Prostate gland (tissue), 2 donors: ENCODE measurements around the gene ARHGAP32. TPM values are rescaled to one million over a fixed set of nuclear protein-coding genes. Genes with fewer than 3 reads are reported as not detected.
"Not testable (repeated sequence)": the region's sequence is repeated elsewhere in the genome, so short reads cannot be mapped to it uniquely, and the experiment has no call there.

Source experiments
- DNase-seq: peaks from one replicate; pipeline ENCODE4 v3.0.0-alpha.2; 2019; ENCODE audit warnings: low spot score
- H3K27ac ChIP-seq, 2 donors: fragments of 200-600 bp; sonication (generic); 2 replicates each; pipeline ENCODE4 v1.5.1; 2017 to 2019
- H3K27me3 ChIP-seq: fragments of 200-600 bp; sonication (generic); replicated peaks from 2 replicates; pipeline ENCODE4 v1.5.1; 2019; ENCODE audit not compliant: insufficient read depth
- H3K36me3 ChIP-seq, 2 donors: fragments of 200-600 bp; sonication (generic); 1 replicate in 1 of 2; 2 replicates in 1 of 2; pipeline versions ENCODE4 v1.5.1 to v1.8.1; 2017 to 2019
- H3K4me1 ChIP-seq: fragments of 200-600 bp; sonication (generic); replicated peaks from 2 replicates; pipeline ENCODE4 v1.5.1; 2019
- H3K4me3 ChIP-seq, 2 donors: fragments of 200-600 bp; sonication (generic); 2 replicates each; pipeline ENCODE4 v1.5.1; 2017 to 2019
- H3K9me3 ChIP-seq: fragments of 200-600 bp; sonication (generic); 2 replicates; pipeline ENCODE4 v1.5.1; 2017
- POLR2A ChIP-seq: fragments of 450-650 bp; IDR thresholded peaks from one replicate; pipeline ENCODE4 v1.6.1; 2016; ENCODE audit warnings: antibody characterized with exemption, mild to moderate bottlenecking
- POLR2AphosphoS5 ChIP-seq: sonication (generic); formaldehyde crosslinking; IDR thresholded peaks from one replicate; pipeline ENCODE4 v1.6.1; 2017; ENCODE audit warnings: antibody characterized with exemption
- WGBS: methylation state at CpG from one replicate; pipeline ENCODE4 v1.1.5; 2018; 5-methylcytosine and 5-hydroxymethylcytosine counted together
- intact Hi-C: fragments of 100-400 bp; cut with DNase I; formaldehyde crosslinking; loops from one replicate; pipeline ENCODE4 v1.14.2; 2022
- total RNA-seq, 2 donors: library from RNA; depleted of rRNA; stranded (reverse); fragments of >200 nt; gene quantifications; one replicate each; pipeline ENCODE4 v1.1.0, GENCODE V29; 2016
- TF ChIP-seq, protein P1 (sequence below), 4 experiments: fragments of 200-600 bp in 2 of 4; fragments of 450-650 bp in 2 of 4; sonication (generic) in 2 of 4; IDR thresholded peaks; 1 replicate in 3 of 4; 2 replicates in 1 of 4; pipeline ENCODE4 v1.5.1; 2016 to 2019; ENCODE audit warnings: antibody characterized with exemption in 4 of 4, mild to moderate bottlenecking in 2 of 4, moderate library complexity in 2 of 4

The ARHGAP32 gene
- total RNA-seq, 2 donors from 2014 or later, result 20.8 to 42.6 TPM

- intact Hi-C loops, result no loop called here
- no peak overlapping the region for H3K27ac ChIP-seq
- no peak overlapping the region for H3K4me3 ChIP-seq
- no peak for DNase-seq
- TF ChIP-seq, protein P1, sequence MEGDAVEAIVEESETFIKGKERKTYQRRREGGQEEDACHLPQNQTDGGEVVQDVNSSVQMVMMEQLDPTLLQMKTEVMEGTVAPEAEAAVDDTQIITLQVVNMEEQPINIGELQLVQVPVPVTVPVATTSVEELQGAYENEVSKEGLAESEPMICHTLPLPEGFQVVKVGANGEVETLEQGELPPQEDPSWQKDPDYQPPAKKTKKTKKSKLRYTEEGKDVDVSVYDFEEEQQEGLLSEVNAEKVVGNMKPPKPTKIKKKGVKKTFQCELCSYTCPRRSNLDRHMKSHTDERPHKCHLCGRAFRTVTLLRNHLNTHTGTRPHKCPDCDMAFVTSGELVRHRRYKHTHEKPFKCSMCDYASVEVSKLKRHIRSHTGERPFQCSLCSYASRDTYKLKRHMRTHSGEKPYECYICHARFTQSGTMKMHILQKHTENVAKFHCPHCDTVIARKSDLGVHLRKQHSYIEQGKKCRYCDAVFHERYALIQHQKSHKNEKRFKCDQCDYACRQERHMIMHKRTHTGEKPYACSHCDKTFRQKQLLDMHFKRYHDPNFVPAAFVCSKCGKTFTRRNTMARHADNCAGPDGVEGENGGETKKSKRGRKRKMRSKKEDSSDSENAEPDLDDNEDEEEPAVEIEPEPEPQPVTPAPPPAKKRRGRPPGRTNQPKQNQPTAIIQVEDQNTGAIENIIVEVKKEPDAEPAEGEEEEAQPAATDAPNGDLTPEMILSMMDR (IDR thresholded peaks at IDR 0.05), result no peak
- no peak for TF ChIP-seq POLR2A
- no peak for TF ChIP-seq POLR2AphosphoS5
- WGBS, result 60% methylated on average over 1 of the region's 1 CpG
- peaks cover 4% of the 10 kb centered on the region for H3K4me1 ChIP-seq
- no peaks in the 10 kb centered on the region for H3K36me3 ChIP-seq
- H3K27me3 ChIP-seq, result no peaks in the 10 kb centered on the region
- H3K9me3 ChIP-seq, result no peaks in the 10 kb centered on the region
Observed at GRCh38 chr11:129189646-129190045, 2.5 kb downstream of the ARHGAP32 start.

DNA sequence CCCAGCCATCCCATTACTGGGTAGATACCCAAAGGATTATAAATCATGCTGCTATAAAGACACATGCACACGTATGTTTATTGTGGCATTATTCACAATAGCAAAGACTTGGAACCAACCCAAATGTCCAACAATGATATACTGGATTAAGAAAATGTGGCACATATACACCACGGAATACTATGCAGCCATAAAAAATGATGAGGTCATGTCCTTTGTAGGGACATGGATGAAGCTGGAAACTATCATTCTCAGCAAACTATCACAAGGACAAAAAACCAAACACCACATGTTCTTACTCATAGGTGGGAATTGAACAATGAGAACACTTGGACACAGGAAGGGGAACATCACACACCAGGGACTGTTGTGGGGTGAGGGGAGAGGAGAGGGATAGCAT is 7.0 kb downstream of the ARHGAP32 start:
- H3K9me3 ChIP-seq, H3K4me1 ChIP-seq, H3K27me3 ChIP-seq, intact Hi-C loops, H3K36me3 ChIP-seq, DNase-seq, H3K27ac ChIP-seq, H3K4me3 ChIP-seq: not testable (repeated sequence)
- WGBS, result 79% methylated on average over 2 of the region's 2 CpGs

- no peak for DNase-seq
- Histone ChIP-seq H3K36me3 (no peaks in the 10 kb centered on the region), H3K4me1 (no peaks in the 10 kb centered on the region), H3K27ac (no peak overlapping the region), H3K9me3 (no peaks in the 10 kb centered on the region), H3K27me3 (no peaks in the 10 kb centered on the region), H3K4me3 (no peak overlapping the region)
- TF ChIP-seq, protein P1 (IDR thresholded peaks at IDR 0.05), result no peak
- TF ChIP-seq POLR2AphosphoS5 (no peak), POLR2A (no peak)
- 89% methylated on average over 2 of the region's 2 CpGs for WGBS
- intact Hi-C loops, result no loop called here
Observed at GRCh38 chr11:129184581-129184980, 7.5 kb downstream of the ARHGAP32 start.

DNA sequence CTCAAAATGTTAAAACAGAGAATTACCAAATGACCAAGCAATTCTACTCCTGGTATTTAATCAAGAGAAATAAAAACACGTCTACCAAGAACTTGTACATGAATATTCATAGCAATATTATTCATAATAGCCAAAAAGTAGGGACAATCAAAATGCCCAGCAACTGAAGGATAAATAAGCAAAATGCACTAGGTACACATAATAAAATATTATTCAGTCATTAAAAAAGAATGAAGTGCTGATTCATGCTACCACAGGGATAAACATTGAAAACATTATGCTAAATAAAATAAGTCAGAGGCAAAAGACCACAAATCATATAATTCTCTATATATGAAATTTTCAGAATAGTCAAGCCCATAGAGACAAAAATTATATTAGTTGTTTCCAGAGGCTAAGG is 24.8 kb downstream of the ARHGAP32 start:
- no peaks in the 10 kb centered on the region for H3K36me3 ChIP-seq
- WGBS, result 81% methylated on average over 1 of the region's 1 CpG
- no peak overlapping the region for H3K4me3 ChIP-seq
- H3K27me3 ChIP-seq, result no peaks in the 10 kb centered on the region
- H3K4me1 ChIP-seq, result no peaks in the 10 kb centered on the region
- TF ChIP-seq POLR2AphosphoS5 (no peak), POLR2A (no peak)
- TF ChIP-seq, protein P1 (IDR thresholded peaks at IDR 0.05), result no peak
- no peaks in the 10 kb centered on the region for H3K9me3 ChIP-seq
- intact Hi-C loops, result no loop called here
- H3K27ac ChIP-seq, result no peak overlapping the region
- no peak for DNase-seq

- Histone ChIP-seq H3K27me3 (no peaks in the 10 kb centered on the region), H3K9me3 (no peaks in the 10 kb centered on the region), H3K4me1 (no peaks in the 10 kb centered on the region), H3K4me3 (no peak overlapping the region), H3K36me3 (no peaks in the 10 kb centered on the region), H3K27ac (no peak overlapping the region)
- no peak for TF ChIP-seq POLR2A
- intact Hi-C loops, result no loop called here
- WGBS, result 91% methylated on average over 3 of the region's 3 CpGs
- DNase-seq, result no peak
Observed at GRCh38 chr11:129163714-129164164, 28.4 kb downstream of the ARHGAP32 start.

DNA sequence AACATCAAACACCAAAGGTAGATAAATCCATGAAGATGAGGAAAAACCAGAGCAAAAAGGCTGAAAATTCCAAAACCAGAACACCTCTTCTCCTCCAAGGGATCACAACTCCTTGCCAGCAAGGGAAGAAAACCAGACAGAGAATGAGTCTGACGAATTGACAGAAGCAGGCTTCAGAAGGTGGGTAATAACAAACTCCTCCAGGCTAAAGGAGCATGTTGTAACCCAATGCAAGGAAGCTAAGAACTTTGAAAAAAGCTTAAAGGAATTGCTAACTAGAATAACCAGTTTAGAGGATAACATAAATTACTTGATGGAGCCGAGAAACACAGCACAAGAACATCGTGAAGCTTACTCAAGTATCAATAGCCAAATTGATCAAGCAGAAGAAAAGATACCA is 35.0 kb downstream of the ARHGAP32 start:
- H3K27me3 ChIP-seq, H3K27ac ChIP-seq, DNase-seq, H3K4me1 ChIP-seq, intact Hi-C loops, H3K4me3 ChIP-seq, H3K36me3 ChIP-seq, H3K9me3 ChIP-seq: not testable (repeated sequence)
- WGBS, result 85% methylated on average over 3 of the region's 3 CpGs
